ENCODE results near the gene TNFSF18. TPM values are rescaled to one million over a fixed set of nuclear protein-coding genes. Genes with fewer than 3 reads are reported as not detected.

TNFSF18 gene
- total and polyA plus RNA-seq, 4 donors = 0.61 TPM; not detected in 3

DNA sequence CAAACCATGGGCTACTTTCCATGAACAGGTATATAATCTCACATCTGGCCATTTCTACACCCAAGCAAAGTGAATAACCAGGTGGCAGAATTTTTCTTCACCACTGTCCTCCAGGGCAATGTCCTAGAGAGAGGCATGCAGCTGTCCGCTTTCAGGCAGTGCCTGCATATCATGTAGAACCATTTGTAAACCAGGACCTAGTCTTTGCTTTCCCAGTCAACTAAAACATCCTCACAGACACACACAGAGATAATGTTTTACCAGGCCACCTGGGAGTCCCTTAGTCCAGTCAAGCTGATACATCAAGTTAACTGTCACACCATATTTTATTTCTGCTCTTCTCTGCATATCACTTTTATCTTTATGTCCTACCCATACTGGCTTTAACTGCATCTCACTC lies 26.2 kb downstream of the TNFSF18 start:
- H3K27ac ChIP-seq (ENCODE audit: low read depth in 1 of 2, low read length in 2 of 2) = no peak overlapping the region
- H3K9ac ChIP-seq (ENCODE audit: low read depth in 1 of 2, low read length in 2 of 2) = no peak overlapping the region
- peak in 1 of 2 donors; percentile 9 for TF ChIP-seq RXRA (IDR thresholded peaks at IDR 0.05)
- no peak for TF ChIP-seq RAD21 (IDR thresholded peaks at IDR 0.05)
- peak in 1 of 2 donors; percentile 30 for TF ChIP-seq HNF4A (conservative IDR thresholded peaks at IDR 0.05)
- no peak for TF ChIP-seq NR2F2 (IDR thresholded peaks at IDR 0.05)
- TF ChIP-seq YY1 (IDR thresholded peaks at IDR 0.05) = no peak
- TF ChIP-seq, protein P1, sequence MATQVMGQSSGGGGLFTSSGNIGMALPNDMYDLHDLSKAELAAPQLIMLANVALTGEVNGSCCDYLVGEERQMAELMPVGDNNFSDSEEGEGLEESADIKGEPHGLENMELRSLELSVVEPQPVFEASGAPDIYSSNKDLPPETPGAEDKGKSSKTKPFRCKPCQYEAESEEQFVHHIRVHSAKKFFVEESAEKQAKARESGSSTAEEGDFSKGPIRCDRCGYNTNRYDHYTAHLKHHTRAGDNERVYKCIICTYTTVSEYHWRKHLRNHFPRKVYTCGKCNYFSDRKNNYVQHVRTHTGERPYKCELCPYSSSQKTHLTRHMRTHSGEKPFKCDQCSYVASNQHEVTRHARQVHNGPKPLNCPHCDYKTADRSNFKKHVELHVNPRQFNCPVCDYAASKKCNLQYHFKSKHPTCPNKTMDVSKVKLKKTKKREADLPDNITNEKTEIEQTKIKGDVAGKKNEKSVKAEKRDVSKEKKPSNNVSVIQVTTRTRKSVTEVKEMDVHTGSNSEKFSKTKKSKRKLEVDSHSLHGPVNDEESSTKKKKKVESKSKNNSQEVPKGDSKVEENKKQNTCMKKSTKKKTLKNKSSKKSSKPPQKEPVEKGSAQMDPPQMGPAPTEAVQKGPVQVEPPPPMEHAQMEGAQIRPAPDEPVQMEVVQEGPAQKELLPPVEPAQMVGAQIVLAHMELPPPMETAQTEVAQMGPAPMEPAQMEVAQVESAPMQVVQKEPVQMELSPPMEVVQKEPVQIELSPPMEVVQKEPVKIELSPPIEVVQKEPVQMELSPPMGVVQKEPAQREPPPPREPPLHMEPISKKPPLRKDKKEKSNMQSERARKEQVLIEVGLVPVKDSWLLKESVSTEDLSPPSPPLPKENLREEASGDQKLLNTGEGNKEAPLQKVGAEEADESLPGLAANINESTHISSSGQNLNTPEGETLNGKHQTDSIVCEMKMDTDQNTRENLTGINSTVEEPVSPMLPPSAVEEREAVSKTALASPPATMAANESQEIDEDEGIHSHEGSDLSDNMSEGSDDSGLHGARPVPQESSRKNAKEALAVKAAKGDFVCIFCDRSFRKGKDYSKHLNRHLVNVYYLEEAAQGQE (IDR thresholded peaks at IDR 0.05) = no peak
- TF ChIP-seq FOXA2 (IDR thresholded peaks at IDR 0.05) = no peak
- TF ChIP-seq, protein P2, sequence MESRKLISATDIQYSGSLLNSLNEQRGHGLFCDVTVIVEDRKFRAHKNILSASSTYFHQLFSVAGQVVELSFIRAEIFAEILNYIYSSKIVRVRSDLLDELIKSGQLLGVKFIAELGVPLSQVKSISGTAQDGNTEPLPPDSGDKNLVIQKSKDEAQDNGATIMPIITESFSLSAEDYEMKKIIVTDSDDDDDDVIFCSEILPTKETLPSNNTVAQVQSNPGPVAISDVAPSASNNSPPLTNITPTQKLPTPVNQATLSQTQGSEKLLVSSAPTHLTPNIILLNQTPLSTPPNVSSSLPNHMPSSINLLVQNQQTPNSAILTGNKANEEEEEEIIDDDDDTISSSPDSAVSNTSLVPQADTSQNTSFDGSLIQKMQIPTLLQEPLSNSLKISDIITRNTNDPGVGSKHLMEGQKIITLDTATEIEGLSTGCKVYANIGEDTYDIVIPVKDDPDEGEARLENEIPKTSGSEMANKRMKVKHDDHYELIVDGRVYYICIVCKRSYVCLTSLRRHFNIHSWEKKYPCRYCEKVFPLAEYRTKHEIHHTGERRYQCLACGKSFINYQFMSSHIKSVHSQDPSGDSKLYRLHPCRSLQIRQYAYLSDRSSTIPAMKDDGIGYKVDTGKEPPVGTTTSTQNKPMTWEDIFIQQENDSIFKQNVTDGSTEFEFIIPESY (IDR thresholded peaks at IDR 0.05) = no peak
- TF ChIP-seq, protein P3, sequence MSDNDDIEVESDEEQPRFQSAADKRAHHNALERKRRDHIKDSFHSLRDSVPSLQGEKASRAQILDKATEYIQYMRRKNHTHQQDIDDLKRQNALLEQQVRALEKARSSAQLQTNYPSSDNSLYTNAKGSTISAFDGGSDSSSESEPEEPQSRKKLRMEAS (IDR thresholded peaks at IDR 0.05) = no peak
- WGBS = 61% methylated on average over 1 of the region's 1 CpG
- peaks cover 0 to 2% (median 0%) of the 10 kb centered on the region in 4 donors for H3K9me3 ChIP-seq (ENCODE audit: control insufficient read depth in 4 of 4, low read length in 3 of 4)
- no peaks in the 10 kb centered on the region for H3K27me3 ChIP-seq (ENCODE audit: control insufficient read depth in 4 of 4, insufficient read depth in 4 of 4, low read length in 3 of 4)
- no peak for DNase-seq (ENCODE audit: low spot score)
- H3K36me3 ChIP-seq (ENCODE audit: control insufficient read depth in 4 of 4, insufficient read depth in 3 of 4, low read depth in 1 of 4, low read length in 3 of 4) = no peaks in the 10 kb centered on the region
- no peak overlapping the region for H3K4me3 ChIP-seq (ENCODE audit: low read depth in 1 of 3, low read length in 3 of 3)
- no peaks in the 10 kb centered on the region for H3K4me1 ChIP-seq (ENCODE audit: control insufficient read depth in 4 of 4, insufficient read depth in 4 of 4, low read length in 3 of 4)

DNA sequence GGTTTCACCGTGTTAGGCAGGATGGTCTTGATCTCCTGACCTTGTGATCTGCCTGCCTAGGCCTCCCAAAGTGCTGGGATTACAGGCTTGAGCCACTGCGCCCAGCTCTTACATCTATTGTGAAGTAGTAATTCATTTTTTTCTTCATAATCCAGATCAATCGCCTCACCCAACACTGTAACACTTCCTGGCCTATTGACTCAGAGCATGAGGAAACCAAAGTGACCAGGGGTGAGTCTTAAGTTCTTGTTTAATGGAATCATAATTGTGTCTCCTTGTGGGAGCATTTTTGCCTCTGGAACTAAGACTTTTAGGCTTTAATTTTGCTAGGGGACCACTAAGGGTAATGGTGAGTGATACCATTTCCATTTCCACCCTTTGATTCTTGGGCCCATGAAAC lies 27.4 kb downstream of the TNFSF18 start:
- no peak overlapping the region for H3K27ac ChIP-seq (ENCODE audit: low read depth in 1 of 2, low read length in 2 of 2)
- DNase-seq (ENCODE audit: low spot score) = no peak
- H3K4me3 ChIP-seq (ENCODE audit: low read depth in 1 of 3, low read length in 3 of 3) = no peak overlapping the region
- TF ChIP-seq, protein P2 (IDR thresholded peaks at IDR 0.05) = no peak
- TF ChIP-seq EGR1 (IDR thresholded peaks at IDR 0.05; ENCODE audit: low read depth in 2 of 2) (no peak), FOXA1 (IDR thresholded peaks at IDR 0.05) (no peak), YY1 (IDR thresholded peaks at IDR 0.05) (no peak), GABPA (IDR thresholded peaks at IDR 0.05 in 1 of 2, conservative IDR thresholded peaks at IDR 0.05 in 1 of 2) (no peak), HNF4A (conservative IDR thresholded peaks at IDR 0.05) (no peak), SP1 (IDR thresholded peaks at IDR 0.05) (no peak), RXRA (IDR thresholded peaks at IDR 0.05) (no peak), TAF1 (conservative IDR thresholded peaks at IDR 0.05) (no peak)
- TF ChIP-seq, protein P4, sequence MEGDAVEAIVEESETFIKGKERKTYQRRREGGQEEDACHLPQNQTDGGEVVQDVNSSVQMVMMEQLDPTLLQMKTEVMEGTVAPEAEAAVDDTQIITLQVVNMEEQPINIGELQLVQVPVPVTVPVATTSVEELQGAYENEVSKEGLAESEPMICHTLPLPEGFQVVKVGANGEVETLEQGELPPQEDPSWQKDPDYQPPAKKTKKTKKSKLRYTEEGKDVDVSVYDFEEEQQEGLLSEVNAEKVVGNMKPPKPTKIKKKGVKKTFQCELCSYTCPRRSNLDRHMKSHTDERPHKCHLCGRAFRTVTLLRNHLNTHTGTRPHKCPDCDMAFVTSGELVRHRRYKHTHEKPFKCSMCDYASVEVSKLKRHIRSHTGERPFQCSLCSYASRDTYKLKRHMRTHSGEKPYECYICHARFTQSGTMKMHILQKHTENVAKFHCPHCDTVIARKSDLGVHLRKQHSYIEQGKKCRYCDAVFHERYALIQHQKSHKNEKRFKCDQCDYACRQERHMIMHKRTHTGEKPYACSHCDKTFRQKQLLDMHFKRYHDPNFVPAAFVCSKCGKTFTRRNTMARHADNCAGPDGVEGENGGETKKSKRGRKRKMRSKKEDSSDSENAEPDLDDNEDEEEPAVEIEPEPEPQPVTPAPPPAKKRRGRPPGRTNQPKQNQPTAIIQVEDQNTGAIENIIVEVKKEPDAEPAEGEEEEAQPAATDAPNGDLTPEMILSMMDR (IDR thresholded peaks at IDR 0.05; ENCODE audit: low read depth, low read length, missing input control) = no peak
- H3K9ac ChIP-seq (ENCODE audit: low read depth in 1 of 2, low read length in 2 of 2) = no peak overlapping the region
- H3K36me3 ChIP-seq (ENCODE audit: control insufficient read depth in 4 of 4, insufficient read depth in 3 of 4, low read depth in 1 of 4, low read length in 3 of 4) = no peaks in the 10 kb centered on the region
- 95% methylated on average over 3 of the region's 3 CpGs for WGBS
- peaks cover 0 to 2% (median 0%) of the 10 kb centered on the region in 4 donors for H3K9me3 ChIP-seq (ENCODE audit: control insufficient read depth in 4 of 4, low read length in 3 of 4)
- no peaks in the 10 kb centered on the region for H3K4me1 ChIP-seq (ENCODE audit: control insufficient read depth in 4 of 4, insufficient read depth in 4 of 4, low read length in 3 of 4)
- H3K27me3 ChIP-seq (ENCODE audit: control insufficient read depth in 4 of 4, insufficient read depth in 4 of 4, low read length in 3 of 4) = no peaks in the 10 kb centered on the region
